ENCODE results near the gene ID1. TPM values are rescaled to one million over a fixed set of nuclear protein-coding genes. Genes with fewer than 3 reads are reported as not detected.
A peak's percentile ranks its signal among the peaks of the same experiment; 100 is the strongest.

ID1 gene
- total RNA-seq, result 1,000 to 10,000 TPM; 1,083 to 1,350 (median 1,205) TPM

- Histone ChIP-seq H3K27ac (peak within 1 kb of the TSS; percentile 97 to 99 (median 98)), H3K27me3 (no peaks in the 10 kb centered on the region), H3K4me1 (peaks cover 35 to 41% of the 10 kb centered on the region in 2 donors), H3K36me3 (peaks cover 12 to 17% of the 10 kb centered on the region in 2 donors), H3K4me3 (replicated peaks in 1 of 3) (peak within 1 kb of the TSS; percentile 84 to 99 (median 90)), H3K9me3 (no peaks in the 10 kb centered on the region)
- TF ChIP-seq POLR2A (IDR thresholded peaks at IDR 0.05) (peak; percentile 89 to 100), CTCF (IDR thresholded peaks at IDR 0.05) (no peak)
- WGBS, 2 donors, result 0% methylated on average over 27 to 68 of the region's 74 CpGs
- DNase-seq, result peak; percentile 99
- intact Hi-C loops (cut with DNase I), result no loop called here
Measured at GRCh38 chr20:31605031-31605901, at the start of gene ID1. ID1 (plus strand) TSS chr20:31605289; CDS start chr20:31605388, 99 bp downstream.

- peak overlapping the region; percentile 70 to 82 (median 82) for H3K27ac ChIP-seq
- peaks cover 8 to 10% of the 10 kb centered on the region in 2 donors for H3K36me3 ChIP-seq
- intact Hi-C loops (cut with DNase I), result no loop called here
Measured at GRCh38 chr20:31559704-31560093, 45.4 kb upstream of the ID1 start.

GRCh38 chr20:31560094-31560745 is 44.9 kb upstream of the ID1 start:
- Histone ChIP-seq H3K9me3 (no peaks in the 10 kb centered on the region), H3K36me3 (peaks cover 5 to 10% of the 10 kb centered on the region in 2 donors), H3K27ac (peak overlapping the region; percentile 70 to 82 (median 82)), H3K4me3 (replicated peaks in 1 of 3) (no peak overlapping the region), H3K4me1 (peaks cover 14 to 37% of the 10 kb centered on the region in 2 donors), H3K27me3 (no peaks in the 10 kb centered on the region)
- DNase-seq, result peak; percentile 78 to 86
- intact Hi-C loops (cut with DNase I), result no loop called here
- 9 to 17% methylated on average over 6 of the region's 6 CpGs for WGBS, 2 donors
- peak; percentile 76 to 91 (median 84) for TF ChIP-seq CTCF (IDR thresholded peaks at IDR 0.05)
- no peak for TF ChIP-seq POLR2A (IDR thresholded peaks at IDR 0.05)

More at GRCh38 chr20:31559704-31560093, 45.4 kb upstream of the ID1 start:
- peaks cover 14 to 35% of the 10 kb centered on the region in 2 donors for H3K4me1 ChIP-seq
- no peaks in the 10 kb centered on the region for H3K9me3 ChIP-seq
- H3K4me3 ChIP-seq (replicated peaks in 1 of 3), result no peak overlapping the region
- peak in 1 of 2 donors; percentile 29 for DNase-seq
- 73 to 100% methylated on average over 2 of the region's 2 CpGs for WGBS, 2 donors
- TF ChIP-seq POLR2A (IDR thresholded peaks at IDR 0.05) (no peak), CTCF (IDR thresholded peaks at IDR 0.05) (no peak)
- H3K27me3 ChIP-seq, result no peaks in the 10 kb centered on the region

- H3K36me3 ChIP-seq, result peaks cover 5 to 10% of the 10 kb centered on the region in 2 donors
- TF ChIP-seq POLR2A (IDR thresholded peaks at IDR 0.05) (no peak), CTCF (IDR thresholded peaks at IDR 0.05) (no peak)
- peak overlapping the region; percentile 70 to 92 (median 82) for H3K27ac ChIP-seq
- peaks cover 17 to 43% of the 10 kb centered on the region in 2 donors for H3K4me1 ChIP-seq
- 75 to 88% methylated on average over 7 of the region's 7 CpGs for WGBS, 2 donors
- H3K27me3 ChIP-seq, result no peaks in the 10 kb centered on the region
- no peaks in the 10 kb centered on the region for H3K9me3 ChIP-seq
- no peak for DNase-seq
- intact Hi-C loops (cut with DNase I), result no loop called here
- no peak overlapping the region for H3K4me3 ChIP-seq (replicated peaks in 1 of 3)
Measured at GRCh38 chr20:31560746-31561598, 44.1 kb upstream of the ID1 start.

Measured in thyroid gland (tissue), 4 donors.